ENCODE results near the gene AMOTL2.

The AMOTL2 gene

GRCh38 chr3:134364936-134365765 is 9.1 kb downstream of the AMOTL2 start:
- Histone ChIP-seq H3K27me3 (ENCODE audit: control insufficient read depth, low read length) (no peaks in the 10 kb centered on the region; the same call in 1 of the 2 replicates), H3K9me3 (ENCODE audit: control insufficient read depth, insufficient read depth, low read length) (no peaks in the 10 kb centered on the region), H3K79me2 (ENCODE audit: control insufficient read depth, low read length) (no peaks in the 10 kb centered on the region), H3K4me3 (ENCODE audit: low read length) (no peak overlapping the region), H3K4me2 (ENCODE audit: low read length) (no peak overlapping the region), H3K27ac (ENCODE audit: low read depth, low read length) (no peak overlapping the region), H3F3A (ENCODE audit: control insufficient read depth, insufficient read depth) (no peaks in the 10 kb centered on the region), H4K20me1 (ENCODE audit: control insufficient read depth, insufficient read depth, low read depth, low read length) (no peaks in the 10 kb centered on the region), H3K4me1 (ENCODE audit: control insufficient read depth, low read length) (no peaks in the 10 kb centered on the region), H3K9me2 (replicated peaks; ENCODE audit: control insufficient read depth, low read length) (no peaks in the 10 kb centered on the region), H3K36me3 (ENCODE audit: control insufficient read depth, low read length) (no peaks in the 10 kb centered on the region)
- TF ChIP-seq CTCF (IDR thresholded peaks at IDR 0.05; ENCODE audit: low read depth, low read length, poor library complexity, severe bottlenecking) (no peak), EZH2phosphoT487 (IDR thresholded peaks at IDR 0.05; ENCODE audit: borderline replicate concordance, low read length) (no peak)

- TF ChIP-seq CTCF (IDR thresholded peaks at IDR 0.05; ENCODE audit: low read depth, low read length, poor library complexity, severe bottlenecking), result no peak
- TF ChIP-seq EZH2phosphoT487 (IDR thresholded peaks at IDR 0.05; ENCODE audit: borderline replicate concordance, low read length), result no peak
- H3K4me1 ChIP-seq (ENCODE audit: control insufficient read depth, low read length), result no peaks in the 10 kb centered on the region
- no peaks in the 10 kb centered on the region; the same call in 1 of the 2 replicates for H3K27me3 ChIP-seq (ENCODE audit: control insufficient read depth, low read length)
- H3K4me2 ChIP-seq (ENCODE audit: low read length), result no peak overlapping the region
- H3K79me2 ChIP-seq (ENCODE audit: control insufficient read depth, low read length), result no peaks in the 10 kb centered on the region
- H3K4me3 ChIP-seq (ENCODE audit: low read length), result no peak overlapping the region
- no peak overlapping the region for H3K27ac ChIP-seq (ENCODE audit: low read depth, low read length)
- H3F3A ChIP-seq (ENCODE audit: control insufficient read depth, insufficient read depth), result no peaks in the 10 kb centered on the region
- no peaks in the 10 kb centered on the region for H3K9me3 ChIP-seq (ENCODE audit: control insufficient read depth, insufficient read depth, low read length)
- no peaks in the 10 kb centered on the region for H4K20me1 ChIP-seq (ENCODE audit: control insufficient read depth, insufficient read depth, low read depth, low read length)
- no peaks in the 10 kb centered on the region for H3K9me2 ChIP-seq (replicated peaks; ENCODE audit: control insufficient read depth, low read length)
- no peaks in the 10 kb centered on the region for H3K36me3 ChIP-seq (ENCODE audit: control insufficient read depth, low read length)
These were observed 9.9 kb downstream of the AMOTL2 start for GRCh38 chr3:134364061-134364935.

- Histone ChIP-seq H3K4me2 (ENCODE audit: low read length) (no peak overlapping the region), H3K4me3 (ENCODE audit: low read length) (no peak overlapping the region), H3K9me2 (replicated peaks; ENCODE audit: control insufficient read depth, low read length) (no peaks in the 10 kb centered on the region), H3K27me3 (ENCODE audit: control insufficient read depth, low read length) (no peaks in the 10 kb centered on the region; the same call in 1 of the 2 replicates), H3K36me3 (ENCODE audit: control insufficient read depth, low read length) (no peaks in the 10 kb centered on the region), H3K79me2 (ENCODE audit: control insufficient read depth, low read length) (no peaks in the 10 kb centered on the region), H3K27ac (ENCODE audit: low read depth, low read length) (no peak overlapping the region), H3K4me1 (ENCODE audit: control insufficient read depth, low read length) (no peaks in the 10 kb centered on the region), H3F3A (ENCODE audit: control insufficient read depth, insufficient read depth) (no peaks in the 10 kb centered on the region), H4K20me1 (ENCODE audit: control insufficient read depth, insufficient read depth, low read depth, low read length) (no peaks in the 10 kb centered on the region), H3K9me3 (ENCODE audit: control insufficient read depth, insufficient read depth, low read length) (no peaks in the 10 kb centered on the region)
- TF ChIP-seq CTCF (IDR thresholded peaks at IDR 0.05; ENCODE audit: low read depth, low read length, poor library complexity, severe bottlenecking), result no peak
- no peak for TF ChIP-seq EZH2phosphoT487 (IDR thresholded peaks at IDR 0.05; ENCODE audit: borderline replicate concordance, low read length)
These were observed 10.9 kb downstream of the AMOTL2 start for GRCh38 chr3:134363381-134363755.

All from DOHH2 (cell line).